Middle frontal gyrus (tissue), 1 donor: ENCODE data around the gene TCL1B.

Experiments used
- DNase-seq: peaks from one replicate; pipeline ENCODE4 v3.0.0-alpha.2; 2015; ENCODE audit warnings: low spot score; ENCODE audit errors: extremely low spot score

Gene TCL1B

GRCh38 chr14:95666450-95666849 is 19.8 kb upstream of the TCL1B start:
- no peak for DNase-seq

GRCh38 chr14:95667249-95667693 is 19.0 kb upstream of the TCL1B start:
- DNase-seq: no peak

GRCh38 chr14:95668235-95668772 is 17.9 kb upstream of the TCL1B start:
- no peak for DNase-seq

- no peak for DNase-seq
These were observed 11.6 kb upstream of the TCL1B start for GRCh38 chr14:95674613-95675012.

- DNase-seq: no peak
These were observed 10.7 kb upstream of the TCL1B start for GRCh38 chr14:95675486-95675885.

- no peak for DNase-seq
These were observed 8.9 kb upstream of the TCL1B start for GRCh38 chr14:95677179-95677835.

- no peak for DNase-seq
These were observed 6.9 kb upstream of the TCL1B start for GRCh38 chr14:95679148-95679815.

GRCh38 chr14:95679998-95680735 is 6.1 kb upstream of the TCL1B start:
- DNase-seq: no peak

GRCh38 chr14:95681153-95681552 is 5.1 kb upstream of the TCL1B start:
- no peak for DNase-seq

- DNase-seq: no peak
These were observed 2.4 kb upstream of the TCL1B start for GRCh38 chr14:95683793-95684192.

GRCh38 chr14:95686935-95687334 is 709 bp downstream of the TCL1B start:
- no peak for DNase-seq

GRCh38 chr14:95689441-95689840 is 3.2 kb downstream of the TCL1B start:
- no peak for DNase-seq

- DNase-seq: no peak
These were observed 4.6 kb downstream of the TCL1B start for GRCh38 chr14:95690815-95691214.

- DNase-seq: no peak
These were observed 5.4 kb downstream of the TCL1B start for GRCh38 chr14:95691591-95691990.

- DNase-seq: no peak
These were observed 5.9 kb downstream of the TCL1B start for GRCh38 chr14:95692109-95692508.

GRCh38 chr14:95695051-95695450 is 8.8 kb downstream of the TCL1B start:
- DNase-seq: no peak

- no peak for DNase-seq
These were observed 9.7 kb downstream of the TCL1B start for GRCh38 chr14:95695913-95696312.

- DNase-seq: no peak
These were observed 10.5 kb downstream of the TCL1B start for GRCh38 chr14:95696741-95697140.

- DNase-seq: no peak
These were observed 11.5 kb downstream of the TCL1B start for GRCh38 chr14:95697764-95698163.

GRCh38 chr14:95698287-95698686 is 12.1 kb downstream of the TCL1B start:
- no peak for DNase-seq

- no peak for DNase-seq
These were observed 13.2 kb downstream of the TCL1B start for GRCh38 chr14:95699412-95699811.
